IPS-NIHi7 (cell line): ENCODE data around the gene TMEM140.
A peak's percentile ranks its signal among the peaks of the same experiment; 100 is the strongest.
"Not testable (repeated sequence)": the region's sequence is repeated elsewhere in the genome, so short reads cannot be mapped to it uniquely, and the experiment has no call there.

ENCODE experiments used
- DNase-seq: peaks from one replicate; pipeline ENCODE4 v3.0.0; 2012; ENCODE audit warnings: mixed read lengths; ENCODE audit errors: extremely low spot score

The TMEM140 gene

DNA sequence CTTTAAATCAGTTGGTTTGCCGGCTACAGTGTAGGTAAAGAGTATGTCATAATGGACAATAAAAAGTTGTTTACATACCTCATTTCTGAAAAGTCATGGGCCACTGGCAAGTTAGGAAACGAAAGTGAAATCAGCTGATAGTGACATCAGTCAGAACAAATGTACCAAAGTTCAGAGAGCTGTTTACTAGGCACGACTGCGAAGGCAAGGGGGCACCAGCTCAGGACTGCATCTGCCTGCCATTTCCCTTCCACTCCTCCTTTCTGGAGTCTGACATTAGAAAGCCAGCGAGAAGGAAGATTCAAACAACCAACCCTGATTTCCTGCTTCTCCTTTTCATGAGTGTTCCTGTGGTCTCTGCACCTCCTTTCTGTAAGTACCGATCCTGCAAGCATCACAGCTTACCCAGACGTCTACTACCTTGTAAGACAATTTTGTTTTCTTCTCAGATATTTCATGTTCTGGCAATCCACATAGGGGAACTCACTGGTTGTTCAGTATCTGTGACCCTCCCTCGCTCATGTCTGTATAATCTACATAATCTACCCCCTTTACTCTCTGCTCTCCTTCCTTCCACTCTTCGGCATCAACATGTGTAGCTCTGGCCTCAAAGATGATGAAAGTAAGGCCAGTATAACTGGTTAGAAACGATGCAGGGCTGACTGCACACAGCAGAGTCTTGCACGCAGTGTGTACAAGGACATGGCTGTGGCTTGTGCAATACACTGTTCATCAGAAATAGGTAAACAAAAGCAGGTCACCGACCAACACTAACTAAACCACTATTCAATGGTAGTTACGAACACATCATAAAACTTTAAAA is at the start of gene TMEM140:
Gene TMEM140 (plus strand): TSS at position 174 of the 823 bp plus-strand sequence. CDS start 16,370 bp downstream, outside the sequence.
- DNase-seq = no peak

- DNase-seq = no peak
Observed at GRCh38 chr7:135098391-135098790, 49.5 kb upstream of the TMEM140 start.

DNA sequence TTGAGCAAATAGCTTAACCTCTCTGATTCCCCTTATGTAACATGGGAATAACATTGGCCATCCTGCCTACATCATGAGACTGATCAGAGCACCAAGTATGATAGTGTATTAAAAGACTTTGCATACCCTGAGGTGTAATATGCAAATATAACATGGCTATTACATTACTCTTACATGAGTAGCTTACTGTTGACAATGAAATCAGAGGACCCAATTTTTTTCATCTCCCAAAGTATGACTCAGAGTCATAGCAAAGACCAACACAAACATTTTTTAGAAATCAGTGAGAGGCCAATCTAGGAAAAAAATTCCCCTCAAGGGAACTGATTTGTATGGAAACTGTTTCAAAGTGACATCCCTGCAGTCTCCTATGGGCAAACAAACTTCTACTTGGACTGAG is 47.0 kb upstream of the TMEM140 start:
- no peak for DNase-seq

GRCh38 chr7:135102372-135102771 is 45.5 kb upstream of the TMEM140 start:
- no peak for DNase-seq

DNA sequence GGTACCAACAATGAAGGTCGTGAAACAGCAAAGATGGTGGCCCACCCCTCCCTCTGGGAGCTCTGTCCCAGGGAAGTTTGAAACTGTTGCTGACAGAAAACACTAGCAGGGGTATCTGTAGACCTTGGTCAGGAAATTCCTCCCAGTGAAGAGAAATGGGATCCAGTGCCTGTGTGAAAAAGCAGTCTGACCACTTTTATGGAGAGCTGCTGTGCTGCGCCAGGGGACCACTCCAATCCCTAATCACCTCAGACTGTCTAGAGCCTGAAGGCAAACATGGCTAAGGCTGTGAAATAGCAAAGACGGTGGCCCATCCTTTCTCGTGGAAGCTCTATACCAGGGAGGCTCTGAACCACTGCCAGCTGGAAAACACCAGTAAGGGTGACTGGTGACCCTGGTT is 38.3 kb upstream of the TMEM140 start:
- DNase-seq = no peak

- DNase-seq = peak; percentile 20
Observed at GRCh38 chr7:135109976-135110375, 37.9 kb upstream of the TMEM140 start.

DNA sequence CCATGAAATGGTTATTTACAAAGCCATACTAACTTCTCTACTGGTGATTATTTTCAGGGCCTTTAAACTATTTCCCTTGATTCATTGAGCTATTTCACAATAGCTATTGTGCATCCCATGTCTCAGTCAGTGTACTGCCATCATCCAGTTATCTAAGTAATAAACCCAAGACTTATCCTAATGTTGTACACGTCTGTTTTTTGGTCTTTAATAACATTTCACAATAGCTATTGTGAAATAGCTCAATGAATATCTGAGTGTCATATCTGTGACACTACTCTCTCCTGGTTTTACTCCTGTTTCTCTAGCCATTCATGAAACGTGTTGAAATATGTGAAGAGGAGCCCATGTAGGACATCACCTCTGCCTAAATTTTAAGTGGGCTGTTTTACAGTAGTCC is 36.5 kb upstream of the TMEM140 start:
- no peak for DNase-seq

DNA sequence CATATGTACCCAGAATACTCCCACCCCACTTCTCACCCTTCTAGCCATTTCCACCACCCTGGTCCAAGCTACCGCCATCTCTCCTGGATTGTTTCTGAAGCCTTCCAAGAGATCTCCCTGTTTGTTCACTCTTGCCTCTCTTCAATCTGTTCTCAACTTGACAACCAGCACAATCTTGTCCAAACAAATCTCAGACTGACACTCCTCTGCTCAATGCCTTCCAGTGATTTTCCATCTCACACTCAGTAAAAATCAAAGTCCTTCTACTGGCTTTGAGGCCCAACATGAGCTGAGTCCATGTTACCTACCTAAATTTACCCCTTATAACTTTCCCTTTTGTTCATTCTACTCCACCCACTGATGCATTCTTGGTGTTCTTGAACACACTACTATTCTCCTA is 33.2 kb upstream of the TMEM140 start:
- DNase-seq = no peak

- no peak for DNase-seq
Observed at GRCh38 chr7:135117096-135117495, 30.8 kb upstream of the TMEM140 start.

- peak; percentile 16 for DNase-seq
Observed at GRCh38 chr7:135121868-135122267, 26.0 kb upstream of the TMEM140 start.

GRCh38 chr7:135124631-135125030 is 23.2 kb upstream of the TMEM140 start:
- DNase-seq = not testable (repeated sequence)

DNA sequence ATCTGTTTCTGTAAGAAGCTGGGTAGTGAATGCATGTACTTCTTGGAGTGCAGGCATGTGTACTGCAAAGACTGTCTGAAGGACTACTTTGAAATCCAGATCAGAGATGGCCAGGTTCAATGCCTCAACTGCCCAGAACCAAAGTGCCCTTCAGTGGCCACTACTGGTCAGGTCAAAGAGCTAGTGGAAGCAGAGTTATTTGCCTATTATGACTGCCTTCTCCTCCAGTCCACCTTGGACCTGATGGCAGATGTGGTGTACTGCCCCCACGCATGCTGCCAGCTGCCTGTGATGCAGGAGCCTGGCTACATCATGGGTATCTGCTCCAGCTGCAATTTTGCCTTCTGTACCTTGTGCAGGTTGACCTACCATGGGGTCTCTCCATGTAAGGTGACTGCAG is 18.9 kb upstream of the TMEM140 start:
- no peak for DNase-seq

DNA sequence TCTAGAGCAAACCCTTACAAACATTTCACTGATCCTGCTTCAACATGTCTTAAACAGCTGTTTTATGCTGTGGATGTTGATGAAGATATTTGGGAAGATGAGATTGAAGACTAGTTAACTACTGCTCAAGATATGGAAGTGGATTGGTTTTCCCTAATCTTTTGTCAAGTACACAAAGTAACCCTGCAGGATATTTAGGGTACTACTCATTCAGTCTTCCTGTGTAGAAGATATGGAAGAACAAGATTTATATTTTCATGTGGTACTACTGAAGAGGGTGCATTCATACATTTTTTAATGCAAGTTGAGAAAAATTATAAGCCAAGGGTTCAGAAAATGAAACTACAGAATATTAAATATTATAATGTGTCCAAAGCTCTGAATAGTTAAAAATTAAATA is 18.3 kb upstream of the TMEM140 start:
- no peak for DNase-seq

GRCh38 chr7:135143885-135144668 is 3.8 kb upstream of the TMEM140 start:
- DNase-seq = no peak

DNA sequence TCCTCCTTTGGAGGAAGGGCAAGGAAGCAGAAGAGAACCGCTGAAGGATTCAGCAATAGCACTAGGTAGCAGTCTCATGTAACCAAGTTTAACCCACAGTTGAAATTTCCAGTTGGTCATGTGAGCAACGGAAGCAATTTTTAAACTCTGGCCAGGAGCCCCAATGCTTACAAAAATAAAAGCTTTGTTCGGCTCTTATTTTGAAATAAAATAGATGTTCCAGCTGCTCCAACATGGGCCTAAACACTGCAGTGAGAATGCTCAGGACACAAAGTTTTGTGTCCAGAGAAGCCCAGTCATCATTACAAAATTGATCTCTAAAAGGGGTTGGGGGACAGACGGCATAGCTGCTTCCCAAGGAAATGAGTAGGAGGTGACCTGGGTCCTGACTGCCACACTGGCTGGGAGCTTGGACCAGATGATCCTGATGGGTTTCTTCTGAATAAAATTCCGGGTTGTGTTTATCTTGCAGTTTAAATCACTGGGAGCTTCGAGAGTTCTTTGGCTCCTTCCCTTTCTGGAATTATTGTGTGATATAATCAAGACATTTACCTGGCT is 452 bp upstream of the TMEM140 start:
- no peak for DNase-seq

- DNase-seq = no peak
Observed at GRCh38 chr7:135150072-135150782, 2.4 kb downstream of the TMEM140 start.

DNA sequence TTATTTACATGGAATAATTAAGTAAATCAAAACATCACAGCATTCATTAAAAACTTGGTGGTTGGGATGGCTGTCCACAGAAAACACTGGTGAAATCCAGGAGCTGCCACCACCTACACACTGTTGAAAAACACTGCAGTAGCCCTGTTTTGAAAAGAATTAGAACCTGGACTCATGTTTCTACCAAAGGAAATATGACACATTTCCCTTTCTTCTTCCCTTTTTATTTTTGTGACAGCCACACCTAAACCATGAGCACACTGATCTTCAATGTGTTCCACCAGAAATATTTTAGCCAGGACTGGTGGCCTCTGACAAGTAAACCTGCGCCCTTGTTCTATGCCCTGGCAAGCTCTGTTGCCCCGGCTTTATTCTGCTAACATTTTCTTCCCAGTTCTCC is 3.3 kb downstream of the TMEM140 start:
- no peak for DNase-seq

- DNase-seq = no peak
Observed at GRCh38 chr7:135151533-135151932, 3.7 kb downstream of the TMEM140 start.

DNA sequence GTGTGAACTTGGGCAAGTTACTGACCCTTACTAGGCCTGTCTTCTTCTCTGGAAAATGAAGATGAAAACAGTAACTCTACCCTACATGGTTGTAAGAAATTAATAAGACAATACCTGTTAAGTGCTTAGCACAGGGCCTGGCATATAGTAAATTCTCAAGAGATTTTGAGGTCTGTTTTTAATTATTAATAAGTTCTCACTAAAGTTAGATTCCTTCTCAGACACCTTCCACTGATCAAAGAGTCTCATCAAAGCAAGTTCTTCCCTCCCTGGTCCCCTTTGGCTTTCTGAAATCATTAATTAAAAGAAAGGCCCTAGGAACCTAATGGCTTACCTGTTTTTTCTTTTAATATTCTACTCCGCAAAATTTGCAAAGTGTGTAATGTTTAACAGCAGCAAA is 4.6 kb downstream of the TMEM140 start:
- no peak for DNase-seq

DNA sequence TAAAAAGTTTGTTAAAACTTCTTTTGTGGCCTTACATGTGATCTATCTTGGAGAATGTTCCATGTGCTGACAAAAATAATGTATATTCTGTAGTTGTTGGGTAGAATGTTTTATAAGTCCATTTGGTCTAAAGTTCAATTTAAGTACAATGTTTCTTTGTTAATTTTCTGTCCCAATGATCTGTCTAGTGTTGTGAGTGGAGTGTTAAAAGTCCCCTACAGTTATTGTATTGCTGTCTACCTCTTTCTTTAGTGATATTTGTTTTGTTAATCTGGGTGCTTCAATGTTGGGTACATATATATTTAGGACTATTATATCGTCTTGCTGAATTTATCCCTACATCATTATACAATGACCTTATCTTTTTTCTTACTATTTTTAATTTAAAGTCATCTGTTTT is 6.9 kb downstream of the TMEM140 start:
- DNase-seq = no peak

DNA sequence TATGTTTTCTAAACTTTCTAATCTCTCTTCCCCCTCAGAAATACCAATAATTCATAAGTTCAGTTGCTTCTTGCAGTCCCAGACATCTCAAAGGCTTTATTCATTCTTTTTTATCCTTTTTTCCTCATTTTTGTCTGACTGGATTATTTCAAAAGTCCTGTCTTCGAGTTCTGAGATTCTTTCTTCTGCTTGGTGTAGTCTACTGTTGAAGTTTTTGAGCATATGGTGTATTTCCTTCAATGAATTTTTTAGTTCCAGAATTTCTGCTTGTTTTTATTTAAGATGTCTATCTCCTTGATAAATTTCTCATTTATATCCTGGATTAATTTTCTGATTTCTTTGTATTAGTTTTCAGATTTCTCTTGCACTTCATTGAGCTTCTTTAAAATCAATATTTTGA is 8.4 kb downstream of the TMEM140 start:
- no peak for DNase-seq

GRCh38 chr7:135158141-135158655 is 10.3 kb downstream of the TMEM140 start:
- no peak for DNase-seq
